Thyroid gland (tissue), 4 donors: ENCODE data around the gene OR2T29.

Source experiments
- CTCF ChIP-seq, 6 experiments: fragments of 200-600 bp in 3 of 6; fragments of 450-650 bp in 3 of 6; sonication (generic) in 3 of 6; IDR thresholded peaks; one replicate each; pipeline ENCODE4 v1.5.1; 2016 to 2019; ENCODE audit warnings: antibody characterized with exemption in 6 of 6, mild to moderate bottlenecking in 2 of 6, inconsistent platforms in 1 of 6, moderate library complexity in 1 of 6
- POLR2A ChIP-seq, 2 donors: fragments of 450-650 bp; IDR thresholded peaks; one replicate each; pipeline ENCODE4 v1.6.1; 2017; ENCODE audit warnings: antibody characterized with exemption in 2 of 2, mild to moderate bottlenecking in 2 of 2, moderate library complexity in 1 of 2

GRCh38 chr1:248596615-248597014 is 34.0 kb upstream of the OR2T29 start:
- no peak for TF ChIP-seq POLR2A (IDR thresholded peaks at IDR 0.05)
- TF ChIP-seq CTCF (IDR thresholded peaks at IDR 0.05) = no peak
